GM19397 (cell line): ENCODE measurements around the gene HIKESHI.

Experiments
- ATAC-seq: cut with Tn5 transposase; IDR thresholded peaks from one replicate; pipeline ENCODE4 v1.9.1; 2021; ENCODE audit warnings: mild to moderate bottlenecking, moderate library complexity; ENCODE audit not compliant: unreplicated experiment

Gene HIKESHI

DNA sequence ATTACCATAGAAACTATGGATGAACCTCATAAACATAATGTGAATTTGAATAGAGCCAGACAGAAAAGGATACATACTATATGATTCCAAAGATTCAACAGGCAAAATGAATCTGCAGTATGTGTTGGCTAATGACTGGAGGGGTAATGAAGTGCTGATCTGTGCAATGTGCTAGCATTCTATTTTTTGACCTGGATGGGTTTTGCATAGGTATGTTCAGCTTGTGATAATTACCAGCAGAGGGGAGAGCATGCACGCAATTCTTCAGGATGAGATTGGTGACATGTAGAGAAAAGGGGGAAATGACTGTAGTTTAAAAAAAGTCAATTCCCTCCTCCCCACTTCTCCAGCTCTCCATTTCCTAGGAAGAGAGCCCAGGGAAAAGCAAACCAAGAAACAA is 72.0 kb downstream of the HIKESHI start:
- ATAC-seq, result no peak

DNA sequence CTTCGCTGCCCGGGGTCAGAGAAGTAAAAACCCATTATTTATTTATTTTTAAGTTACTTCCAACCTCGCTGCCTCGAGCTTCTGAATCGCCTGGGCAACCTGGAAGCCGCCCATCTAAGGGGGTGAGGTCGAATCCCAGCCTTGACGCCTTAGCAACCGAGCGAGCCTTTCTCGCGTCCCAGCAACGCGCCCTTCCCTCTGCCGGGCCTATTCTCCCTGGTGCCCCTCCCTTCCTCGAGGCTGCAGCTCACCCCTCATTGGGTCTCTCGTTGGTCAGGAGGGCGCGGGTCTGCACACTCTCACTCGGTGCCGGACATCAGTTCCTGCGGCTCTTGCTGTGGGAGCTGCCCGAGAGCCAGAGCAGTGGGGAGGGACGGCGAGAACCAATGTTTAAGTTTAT is 72.5 kb downstream of the HIKESHI start, which contains the start of gene CCDC81:
Gene CCDC81 (plus strand): TSS at position 302 of the 400 bp plus-strand sequence. CDS start 277 bp downstream, outside the sequence.
- no peak for ATAC-seq

DNA sequence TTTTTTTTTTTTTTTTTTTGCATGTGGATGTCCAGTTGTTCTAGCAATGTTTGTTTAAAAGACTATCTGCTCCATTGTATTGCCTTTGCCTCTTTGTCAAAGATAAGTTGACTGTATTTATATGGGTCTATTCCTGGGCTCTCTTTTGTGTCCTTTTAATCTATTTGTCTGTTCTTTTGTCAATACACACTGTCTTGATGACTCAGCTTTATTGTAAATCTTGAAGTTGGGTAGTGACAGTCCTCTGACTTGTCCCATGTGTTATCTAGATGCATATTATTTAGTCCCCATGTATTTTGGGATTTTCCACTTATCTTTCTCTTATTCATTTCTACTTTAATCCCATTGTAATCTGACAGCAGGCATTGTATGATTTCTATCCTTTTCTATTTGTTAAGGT is 75.9 kb downstream of the HIKESHI start:
- ATAC-seq, result no peak

DNA sequence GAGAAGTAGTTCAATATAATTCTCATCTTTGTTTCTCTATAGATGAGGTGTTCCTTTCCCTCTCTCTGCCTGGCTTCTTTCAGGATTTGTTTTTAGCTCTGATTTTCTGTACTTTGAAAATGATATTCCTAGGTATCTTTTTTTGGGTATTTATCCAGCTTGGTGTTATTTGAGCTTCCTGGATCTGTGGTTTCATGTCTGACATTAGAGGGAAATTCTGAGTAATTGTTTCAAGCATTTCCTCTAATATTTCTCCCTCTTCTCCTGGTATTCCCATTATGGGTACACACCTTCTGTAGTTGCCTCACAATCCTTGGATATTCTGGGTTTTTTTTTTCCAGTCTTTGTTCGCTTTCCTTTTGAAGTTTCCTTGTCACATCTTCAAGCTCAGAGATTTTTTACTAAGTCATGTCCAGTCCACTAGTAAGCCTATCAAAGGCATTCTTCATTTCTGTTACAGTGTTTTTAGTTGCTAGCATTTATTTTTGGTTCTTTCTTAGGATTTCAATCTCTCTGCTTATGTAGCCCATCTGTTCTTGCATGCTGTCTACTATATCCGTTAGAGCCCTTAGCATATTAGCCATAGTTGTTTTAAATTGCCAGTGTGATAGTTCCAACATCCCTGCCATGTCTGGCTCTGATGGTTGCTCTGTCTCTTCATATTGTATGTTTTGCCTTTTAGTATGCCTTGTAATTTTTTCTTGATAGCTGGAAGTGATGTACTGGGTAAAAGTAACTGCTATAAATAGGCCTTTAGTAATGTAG is 78.4 kb downstream of the HIKESHI start:
- no peak for ATAC-seq

DNA sequence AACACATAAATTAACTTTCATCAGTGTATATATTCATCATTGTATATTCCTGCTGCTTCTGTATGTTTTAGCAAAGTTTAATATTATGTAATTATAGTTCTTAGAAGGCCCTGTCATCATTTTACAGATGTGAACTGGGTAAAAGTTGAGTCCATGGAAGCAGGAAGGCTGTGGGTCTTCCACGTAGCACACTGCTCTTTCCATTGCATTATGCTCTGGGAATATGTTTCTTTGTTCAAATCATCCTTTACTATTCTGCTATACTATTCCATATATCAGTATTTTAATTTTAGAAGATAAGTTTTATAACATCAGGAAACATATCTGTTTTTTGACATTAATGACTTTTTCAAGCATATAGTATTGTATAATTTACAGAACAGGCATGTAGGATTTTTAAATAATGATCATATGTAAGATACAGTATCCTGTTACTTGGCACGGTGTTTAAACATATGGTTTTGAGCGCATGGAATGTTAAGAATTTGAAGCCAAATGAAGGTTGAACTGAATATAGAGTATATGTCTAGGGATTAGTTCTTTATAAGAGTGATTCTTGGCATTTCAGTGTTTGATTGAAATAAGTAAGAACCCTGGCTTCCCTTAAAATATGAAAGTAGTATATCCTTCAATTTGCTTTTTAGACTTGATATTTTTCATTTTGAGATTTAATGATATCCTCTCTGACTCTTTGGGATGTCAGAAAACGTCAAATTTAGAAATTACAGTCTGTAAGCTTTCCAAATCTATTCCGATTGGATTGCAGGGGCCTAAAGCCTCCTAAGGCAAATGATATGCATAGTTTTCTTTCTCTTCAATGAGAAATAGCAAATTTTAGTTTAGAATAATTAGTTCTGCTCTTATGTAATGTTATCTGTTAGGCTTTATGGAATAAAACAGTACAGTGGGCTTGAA is 81.3 kb downstream of the HIKESHI start:
- no peak for ATAC-seq

DNA sequence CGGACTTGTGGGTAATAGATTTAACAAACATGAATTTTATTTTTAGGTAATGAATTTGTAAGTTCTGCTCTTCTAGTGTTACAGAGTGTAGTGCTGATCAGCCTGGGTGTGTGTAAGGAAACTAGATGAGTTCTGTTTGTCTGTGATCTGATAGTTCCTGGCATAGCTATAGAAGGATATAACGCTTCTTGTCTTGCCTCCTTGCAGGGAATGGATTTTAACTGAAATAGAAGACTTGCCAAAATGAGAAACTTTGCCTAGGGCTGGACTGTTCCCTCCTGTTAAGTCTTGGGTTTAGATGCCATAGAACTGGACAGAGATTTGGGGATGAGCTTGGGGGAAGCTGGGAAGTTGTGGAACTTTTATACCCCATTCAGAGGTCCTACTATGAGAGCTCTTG is 84.2 kb downstream of the HIKESHI start:
- ATAC-seq, result no peak

DNA sequence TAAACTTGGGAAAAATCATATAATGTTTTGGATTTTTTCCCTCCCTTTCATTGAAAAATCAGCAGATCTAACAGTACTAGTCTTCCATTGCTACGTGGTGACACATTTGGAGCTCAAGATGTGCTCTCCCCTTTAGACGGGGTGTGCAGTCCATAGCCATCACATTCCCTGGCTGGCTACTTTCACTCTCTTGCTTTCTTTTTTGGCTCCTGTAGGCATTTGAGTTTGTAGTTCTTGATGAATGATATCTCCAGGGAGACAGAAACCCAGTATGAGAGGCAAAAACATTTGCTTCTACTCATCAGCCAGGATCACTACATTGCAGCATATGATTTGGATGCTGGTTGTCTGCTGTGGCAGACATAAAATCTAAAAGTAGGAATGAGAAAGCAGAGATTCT is 84.7 kb downstream of the HIKESHI start:
- ATAC-seq, result no peak

DNA sequence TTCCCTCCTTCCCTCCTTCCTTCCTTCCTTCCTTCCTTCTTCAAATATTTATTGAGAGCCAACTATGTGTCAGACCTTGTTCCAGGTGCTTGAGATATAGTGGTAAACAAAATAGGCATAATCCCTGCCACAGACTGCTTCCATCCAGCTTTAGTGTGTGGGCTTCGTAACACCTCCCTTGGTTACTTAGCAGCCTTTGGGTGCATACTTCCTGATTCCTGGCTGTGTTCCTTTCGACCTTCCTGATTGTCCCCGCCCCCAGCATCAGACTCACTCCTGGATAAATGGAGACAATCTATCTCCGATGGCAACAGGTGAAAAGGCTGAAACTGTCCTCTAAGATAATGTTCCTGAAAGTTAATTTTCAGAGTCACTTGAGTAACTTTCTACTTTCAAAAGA is 86.2 kb downstream of the HIKESHI start:
- ATAC-seq, result no peak

DNA sequence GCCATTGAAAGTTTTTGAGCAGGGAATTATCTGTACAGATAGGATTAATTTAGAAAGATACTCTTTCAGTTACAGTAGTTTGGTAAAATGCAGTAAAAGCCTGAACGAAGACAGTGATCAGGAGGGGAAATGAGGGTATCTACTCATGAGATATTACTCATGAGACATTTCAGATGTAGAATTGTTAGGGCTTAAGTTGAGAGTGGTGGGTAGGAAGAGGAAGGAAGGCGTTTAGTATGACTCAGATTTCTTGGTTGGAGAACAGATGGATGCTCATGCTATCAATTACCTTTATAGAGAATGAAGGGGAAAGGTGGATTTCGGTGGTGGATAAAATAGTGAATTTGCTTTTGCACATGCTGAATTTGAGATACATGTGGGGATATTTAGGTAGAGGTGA is 88.4 kb downstream of the HIKESHI start:
- ATAC-seq, result no peak

DNA sequence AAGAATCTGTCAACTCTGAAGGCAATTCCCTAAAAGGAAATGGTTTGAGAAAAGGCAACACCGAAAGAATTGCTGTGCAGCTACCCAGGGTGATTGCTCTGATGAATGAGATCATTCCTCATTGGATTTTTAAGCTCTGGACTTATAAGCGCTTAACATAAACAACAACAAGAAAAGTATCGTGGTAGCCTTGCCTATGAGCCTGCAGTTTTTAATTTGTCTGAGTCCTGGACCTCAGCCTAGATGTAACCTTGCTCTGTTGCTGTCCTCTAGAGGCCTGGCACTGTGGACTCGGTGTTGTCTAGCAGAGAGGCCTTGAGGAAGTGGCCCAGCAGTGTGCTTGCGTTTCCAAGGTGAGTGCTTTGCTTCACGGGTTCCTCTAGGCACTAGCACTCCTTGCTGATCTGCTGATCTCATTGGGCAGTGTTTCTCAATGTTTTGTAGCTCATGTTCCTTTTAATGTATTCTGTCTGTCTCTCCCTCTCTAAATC is 93.1 kb downstream of the HIKESHI start:
- ATAC-seq, result no peak
